Testis (tissue), 3 donors: ENCODE data around the gene UBE2O. TPM values are rescaled to one million over a fixed set of nuclear protein-coding genes. Genes with fewer than 3 reads are reported as not detected.

Experiments
- DNase-seq: peaks from one replicate; pipeline ENCODE4 v3.0.0-alpha.2; 2019
- H3K27ac ChIP-seq, 2 donors: fragments of 200-600 bp; sonication (generic); one replicate each; pipeline ENCODE4 v1.5.1; 2019
- H3K27me3 ChIP-seq: fragments of 200-600 bp; sonication (generic); one replicate; pipeline ENCODE4 v1.5.1; 2019
- H3K36me3 ChIP-seq: fragments of 200-600 bp; sonication (generic); one replicate; pipeline ENCODE4 v1.5.1; 2017; ENCODE audit warnings: low read depth; ENCODE audit errors: missing control alignments
- H3K4me1 ChIP-seq: fragments of 200-600 bp; sonication (generic); one replicate; pipeline ENCODE4 v1.5.1; 2019
- H3K4me3 ChIP-seq, 2 donors: fragments of 200-600 bp; sonication (generic); one replicate each; pipeline ENCODE4 v1.5.1; 2017 to 2019
- H3K9me3 ChIP-seq: fragments of 200-600 bp; sonication (generic); one replicate; pipeline ENCODE4 v1.5.1; 2017
- CTCF ChIP-seq, 3 experiments: fragments of 450-650 bp in 2 of 3; fragments of 200-600 bp in 1 of 3; sonication (generic) in 1 of 3; IDR thresholded peaks; one replicate each; pipeline ENCODE4 v1.5.1; 2016 to 2019; ENCODE audit warnings: antibody characterized with exemption in 3 of 3, mild to moderate bottlenecking in 2 of 3, moderate library complexity in 1 of 3
- POLR2A ChIP-seq: fragments of 450-650 bp; IDR thresholded peaks from one replicate; pipeline ENCODE4 v1.6.1; 2017; ENCODE audit warnings: antibody characterized with exemption, mild to moderate bottlenecking, moderate library complexity
- WGBS, 2 donors: methylation state at CpG; one replicate each; pipeline ENCODE4 v1.1.5; 2018; 5-methylcytosine and 5-hydroxymethylcytosine counted together
- intact Hi-C: fragments of 100-400 bp; cut with DNase I; formaldehyde crosslinking; loops from one replicate; pipeline ENCODE4 v1.15.1; 2023; ENCODE audit warnings: low total_unique reads
- polyA plus RNA-seq: library from polyadenylated mRNA; stranded (reverse); fragments of 350-450 nt; fragmentation: Illumina TruSeq; extraction: RNeasy Lipid Tissue Mini Kit (QIAGEN cat#74804); gene quantifications from one replicate; pipeline ENCODE4 v1.2.3, GENCODE V29; 2014; ENCODE audit warnings: low read depth, low replicate concordance; ENCODE audit not compliant: insufficient read depth
- total RNA-seq, 2 donors: library from RNA; depleted of rRNA; stranded (reverse); fragments of >200 nt; gene quantifications; one replicate each; pipeline ENCODE4 v1.2.3, GENCODE V29; 2016

Gene UBE2O
- total and polyA plus RNA-seq, 3 donors from 2014 or later, result 40.6 to 58.0 (median 56.6) TPM

- peak within 1 kb of the TSS; percentile 46 to 66 for H3K4me3 ChIP-seq
- DNase-seq, result peak; percentile 56
- H3K36me3 ChIP-seq, result no peaks in the 10 kb centered on the region
- WGBS, 2 donors, result 0% methylated on average over 41 of the region's 118 CpGs; no CpG with 5 or more reads in 1 of the 2 donors
- no peaks in the 10 kb centered on the region for H3K9me3 ChIP-seq
- peak within 1 kb of the TSS; percentile 77 to 84 for H3K27ac ChIP-seq
- intact Hi-C loops, result no loop called here
- H3K4me1 ChIP-seq, result peaks cover 22% of the 10 kb centered on the region
- TF ChIP-seq POLR2A (no peak), CTCF (IDR thresholded peaks at IDR 0.05) (no peak)
- H3K27me3 ChIP-seq, result no peaks in the 10 kb centered on the region
Observed at GRCh38 chr17:76384222-76384986, 68.5 kb downstream of the UBE2O start, which contains the start of gene SPHK1. SPHK1 (plus strand) TSS chr17:76384609; CDS start chr17:76385645, 1,036 bp downstream.

GRCh38 chr17:76383546-76384221, 69.3 kb downstream of the UBE2O start:
- Histone ChIP-seq H3K4me1 (peaks cover 19% of the 10 kb centered on the region), H3K4me3 (peak overlapping the region; percentile 46 to 66), H3K27ac (peak overlapping the region; percentile 77 to 84), H3K27me3 (no peaks in the 10 kb centered on the region), H3K36me3 (no peaks in the 10 kb centered on the region), H3K9me3 (no peaks in the 10 kb centered on the region)
- TF ChIP-seq POLR2A (no peak), CTCF (IDR thresholded peaks at IDR 0.05) (peak in 1 of 3 experiments; percentile 17)
- DNase-seq, result no peak
- intact Hi-C loops, result no loop called here
- WGBS, 2 donors, result 0% methylated on average over 63 of the region's 65 CpGs; no CpG with 5 or more reads in 1 of the 2 donors

- H3K27me3 ChIP-seq, result no peaks in the 10 kb centered on the region
- peak overlapping the region; percentile 46 to 66 for H3K4me3 ChIP-seq
- TF ChIP-seq POLR2A, result no peak
- TF ChIP-seq CTCF (IDR thresholded peaks at IDR 0.05), result no peak
- no peaks in the 10 kb centered on the region for H3K36me3 ChIP-seq
- no peaks in the 10 kb centered on the region for H3K9me3 ChIP-seq
- 1 to 2% methylated on average over 29 to 79 of the region's 80 CpGs for WGBS, 2 donors
- DNase-seq, result no peak
- intact Hi-C loops, result no loop called here
- peaks cover 19% of the 10 kb centered on the region for H3K4me1 ChIP-seq
- H3K27ac ChIP-seq, result peak overlapping the region; percentile 77 to 84
Observed at GRCh38 chr17:76382803-76383545, 70.0 kb downstream of the UBE2O start.

- Histone ChIP-seq H3K27me3 (no peaks in the 10 kb centered on the region), H3K4me3 (peak overlapping the region; percentile 46 to 66), H3K9me3 (no peaks in the 10 kb centered on the region), H3K27ac (peak overlapping the region in 1 of 2 donors; percentile 84), H3K4me1 (peaks cover 19% of the 10 kb centered on the region), H3K36me3 (no peaks in the 10 kb centered on the region)
- no peak for DNase-seq
- TF ChIP-seq CTCF (IDR thresholded peaks at IDR 0.05) (no peak), POLR2A (no peak)
- WGBS, 2 donors, result 51% methylated on average over 16 to 21 of the region's 21 CpGs
- intact Hi-C loops, result no loop called here
Observed at GRCh38 chr17:76382351-76382802, 70.6 kb downstream of the UBE2O start.
